H1 (cell line): Measurements from ENCODE around the gene HERC4. TPM values are rescaled to one million over a fixed set of nuclear protein-coding genes. Genes with fewer than 3 reads are reported as not detected.

Source experiments
- BRCA1 ChIP-seq: IDR thresholded peaks from 2 replicates; pipeline ENCODE4 v1.6.1; 2012; ENCODE audit warnings: low read depth, low read length, improper control_type of control experiment
- CREB1 ChIP-seq: IDR thresholded peaks from 2 replicates; pipeline ENCODE4 v1.6.1; 2012; ENCODE audit warnings: inconsistent platforms
- RFX5 ChIP-seq: IDR thresholded peaks from 2 replicates; pipeline ENCODE4 v1.6.1; 2011; ENCODE audit warnings: low read depth, low read length, improper control_type of control experiment, borderline replicate concordance
- polyA plus RNA-seq, 7 experiments: library from polyadenylated mRNA; depleted of rRNA in 3 of 7; stranded (reverse) in 5 of 7; unstranded in 2 of 7; fragments of >200 nt in 5 of 7; fragments of 200-250 nt in 2 of 7; gene quantifications; 1 replicate in 5 of 7; 2 replicates in 1 of 7; 4 replicates in 1 of 7; pipeline versions ENCODE4 v1.2.1 to v1.2.3, GENCODE V29; 2011 to 2013; ENCODE audit warnings: missing spikeins in 2 of 7, mixed read lengths in 2 of 7
- total RNA-seq: library from RNA; stranded (reverse); fragmentation: NEBNext Ultra II Directional; extraction: Animal tissue kit (Norgen Biotek cat#: 25700); gene quantifications from 2 replicates; pipeline ENCODE4 v1.2.1, GENCODE V29; 2021

The HERC4 gene
- total and polyA plus RNA-seq, 2 of the 8 experiments (the other 6 are each of a cell fraction or from before 2014, with no cell fraction given), result 7.5 to 44.0 TPM

DNA sequence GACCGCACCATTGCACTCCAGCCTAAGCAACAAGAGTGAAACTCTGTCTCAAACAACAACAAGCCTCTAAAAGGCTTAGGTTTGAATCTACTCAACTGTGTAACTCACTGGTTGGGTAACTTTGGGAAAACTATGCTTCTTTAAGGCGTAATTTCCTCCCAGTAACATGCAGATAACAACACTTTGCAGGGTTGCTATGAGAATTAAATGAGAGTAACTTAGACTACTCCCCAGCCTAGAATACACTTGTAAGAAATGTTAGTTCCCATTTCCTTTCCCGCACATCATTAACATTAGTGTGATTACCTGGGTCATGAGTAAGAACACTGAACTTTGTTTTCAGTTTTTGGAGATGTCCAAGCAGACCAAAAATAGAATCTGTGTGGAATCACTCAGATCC is 28.8 kb upstream of the HERC4 start (continued):
- TF ChIP-seq BRCA1, result no peak
- no peak for TF ChIP-seq CREB1
- no peak for TF ChIP-seq RFX5
